ENCODE results near the gene FAF1.
"Not testable (repeated sequence)": the region's sequence is repeated elsewhere in the genome, so short reads cannot be mapped to it uniquely, and the experiment has no call there.

GRCh38 chr1:50887555-50887954, 72.5 kb downstream of the FAF1 start:
- TF ChIP-seq CTCF (IDR thresholded peaks at IDR 0.05; ENCODE audit: low read depth, low read length); POLR2A (IDR thresholded peaks at IDR 0.05; ENCODE audit: extremely low read depth, insufficient read length); MYC (IDR thresholded peaks at IDR 0.05; ENCODE audit: low read depth, low read length): not testable (repeated sequence)
- TF ChIP-seq, protein P1, sequence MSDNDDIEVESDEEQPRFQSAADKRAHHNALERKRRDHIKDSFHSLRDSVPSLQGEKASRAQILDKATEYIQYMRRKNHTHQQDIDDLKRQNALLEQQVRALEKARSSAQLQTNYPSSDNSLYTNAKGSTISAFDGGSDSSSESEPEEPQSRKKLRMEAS (IDR thresholded peaks at IDR 0.05; ENCODE audit: low read depth, low read length) = not testable (repeated sequence)
